Right lobe of liver (tissue), 6 donors: ENCODE results near the gene USP11. TPM values are rescaled to one million over a fixed set of nuclear protein-coding genes. Genes with fewer than 3 reads are reported as not detected.
A peak's percentile ranks its signal among the peaks of the same experiment; 100 is the strongest.

ENCODE experiments used
- ATAC-seq, 4 donors: fragments of 200-7000 bp; cut with Tn5 transposase; one replicate each; pipeline ENCODE4 v1.9.1; 2020; ENCODE audit warnings: mild to moderate bottlenecking in 4 of 4, moderate library complexity in 4 of 4
- DNase-seq, 3 donors: peaks; one replicate each; pipeline ENCODE4 v3.0.0-alpha.2; 2020
- H3K27ac ChIP-seq, 3 donors: fragments of 200-600 bp; one replicate each; pipeline ENCODE4 v1.8.0; 2022
- H3K27me3 ChIP-seq, 2 donors: fragments of 200-600 bp; one replicate each; pipeline ENCODE4 v1.8.0; 2022
- H3K36me3 ChIP-seq, 4 donors: fragments of 200-600 bp; sonication (generic) in 1 of 4; one replicate each; pipeline versions ENCODE4 v1.5.1 to v1.8.0; 2017 to 2022; ENCODE audit warnings: control low read depth in 1 of 4
- H3K4me1 ChIP-seq, 4 donors: fragments of 200-600 bp; sonication (generic) in 1 of 4; one replicate each; pipeline versions ENCODE4 v1.5.1 to v1.8.0; 2017 to 2022; ENCODE audit warnings: control low read depth in 1 of 4
- H3K4me3 ChIP-seq, 3 donors: fragments of 200-600 bp; one replicate each; pipeline ENCODE4 v1.8.0; 2022
- H3K9me3 ChIP-seq, 4 donors: fragments of 200-600 bp; sonication (generic) in 1 of 4; one replicate each; pipeline versions ENCODE4 v1.5.1 to v1.8.0; 2017 to 2022; ENCODE audit warnings: control low read depth in 1 of 4
- POLR2A ChIP-seq: fragments of 450-650 bp; IDR thresholded peaks from one replicate; pipeline ENCODE4 v1.6.1; 2017; ENCODE audit warnings: antibody characterized with exemption, mild to moderate bottlenecking
- WGBS: methylation state at CpG from one replicate; pipeline ENCODE4 v1.1.6; 2018; ENCODE audit warnings: low coverage, low lambda C conversion rate; ENCODE audit not compliant: insufficient coverage; ENCODE audit errors: missing lambda C conversion rate; 5-methylcytosine and 5-hydroxymethylcytosine counted together
- intact Hi-C, 2 donors: fragments of 100-400 bp; cut with DNase I; formaldehyde crosslinking; loops; one replicate each; pipeline versions ENCODE4 v1.11.2 to v1.14.1; 2022
- total RNA-seq, 6 experiments: library from RNA; depleted of rRNA in 2 of 6; stranded (reverse); fragments of >200 nt in 2 of 6; fragmentation: NEBNext Ultra II Directional in 3 of 6; extraction: Animal tissue kit (Norgen Biotek cat#: 25700) in 3 of 6; gene quantifications; one replicate each; pipeline versions ENCODE4 v1.1.0 to v1.2.4, GENCODE V29; 2016 to 2023
- TF ChIP-seq, protein P1 (sequence below), 4 donors: fragments of 200-600 bp in 3 of 4; fragments of 450-650 bp in 1 of 4; IDR thresholded peaks; one replicate each; pipeline versions ENCODE4 v1.5.1 to v1.8.0; 2016 to 2022; ENCODE audit warnings: antibody characterized with exemption in 4 of 4, mild to moderate bottlenecking in 2 of 4
- donor health status: DM: no; HTN: yes; CAD: no.
- donor health status: DM: no; HTN: no; CAD: no.
- donor health status: DM: no; HTN: no; CAD: no.
- donor health status: DM: no; HTN: yes; CAD: no.
- donor health status: DM: no; HTN: yes; CAD: no.

Gene USP11
- total RNA-seq, 6 experiments from 2014 or later, result 7.1 to 14.7 (median 11.4) TPM

DNA sequence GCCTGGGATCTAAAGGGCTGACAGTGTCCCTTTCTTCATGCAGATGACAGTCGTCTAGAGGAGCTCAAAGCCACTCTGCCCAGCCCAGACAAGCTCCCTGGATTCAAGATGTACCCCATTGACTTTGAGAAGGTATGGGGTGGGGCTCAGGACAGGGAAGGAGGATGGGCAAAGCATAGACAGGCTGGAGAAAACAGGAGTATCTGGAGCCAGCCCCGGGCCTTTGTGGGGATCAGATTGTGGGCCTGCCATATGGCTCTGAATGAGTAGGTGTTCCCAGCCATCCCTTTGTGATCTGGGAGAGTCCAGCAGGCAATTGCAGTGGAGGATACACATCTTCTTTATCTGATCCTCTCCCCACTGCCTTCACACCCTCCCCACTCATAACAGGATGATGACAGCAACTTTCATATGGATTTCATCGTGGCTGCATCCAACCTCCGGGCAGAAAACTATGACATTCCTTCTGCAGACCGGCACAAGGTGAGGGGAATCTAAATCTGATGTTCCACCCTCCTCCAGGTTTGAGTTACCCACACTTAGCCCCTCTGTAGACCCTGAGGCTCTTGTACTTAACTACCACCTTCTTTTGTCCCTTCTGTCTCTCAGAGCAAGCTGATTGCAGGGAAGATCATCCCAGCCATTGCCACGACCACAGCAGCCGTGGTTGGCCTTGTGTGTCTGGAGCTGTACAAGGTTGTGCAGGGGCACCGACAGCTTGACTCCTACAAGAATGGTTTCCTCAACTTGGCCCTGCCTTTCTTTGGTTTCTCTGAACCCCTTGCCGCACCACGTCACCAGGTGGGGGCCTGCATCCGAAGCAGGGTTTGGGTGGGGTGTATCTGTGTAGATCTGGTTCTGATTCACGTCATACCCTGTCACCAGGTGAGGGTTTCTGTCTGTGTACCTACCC is 20.2 kb upstream of the USP11 start:
- H3K27ac ChIP-seq, result no peak overlapping the region
- intact Hi-C loops, result no loop called here
- H3K4me3 ChIP-seq, result no peak overlapping the region
- no peaks in the 10 kb centered on the region for H3K27me3 ChIP-seq
- no peak for TF ChIP-seq POLR2A
- TF ChIP-seq, protein P1, sequence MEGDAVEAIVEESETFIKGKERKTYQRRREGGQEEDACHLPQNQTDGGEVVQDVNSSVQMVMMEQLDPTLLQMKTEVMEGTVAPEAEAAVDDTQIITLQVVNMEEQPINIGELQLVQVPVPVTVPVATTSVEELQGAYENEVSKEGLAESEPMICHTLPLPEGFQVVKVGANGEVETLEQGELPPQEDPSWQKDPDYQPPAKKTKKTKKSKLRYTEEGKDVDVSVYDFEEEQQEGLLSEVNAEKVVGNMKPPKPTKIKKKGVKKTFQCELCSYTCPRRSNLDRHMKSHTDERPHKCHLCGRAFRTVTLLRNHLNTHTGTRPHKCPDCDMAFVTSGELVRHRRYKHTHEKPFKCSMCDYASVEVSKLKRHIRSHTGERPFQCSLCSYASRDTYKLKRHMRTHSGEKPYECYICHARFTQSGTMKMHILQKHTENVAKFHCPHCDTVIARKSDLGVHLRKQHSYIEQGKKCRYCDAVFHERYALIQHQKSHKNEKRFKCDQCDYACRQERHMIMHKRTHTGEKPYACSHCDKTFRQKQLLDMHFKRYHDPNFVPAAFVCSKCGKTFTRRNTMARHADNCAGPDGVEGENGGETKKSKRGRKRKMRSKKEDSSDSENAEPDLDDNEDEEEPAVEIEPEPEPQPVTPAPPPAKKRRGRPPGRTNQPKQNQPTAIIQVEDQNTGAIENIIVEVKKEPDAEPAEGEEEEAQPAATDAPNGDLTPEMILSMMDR (IDR thresholded peaks at IDR 0.05), result no peak
- H3K4me1 ChIP-seq, result peaks cover 0 to 6% (median 0%) of the 10 kb centered on the region in 4 donors
- peak in 1 of 3 donors; percentile 12 for DNase-seq
- H3K9me3 ChIP-seq, result no peaks in the 10 kb centered on the region
- no peak for ATAC-seq
- 92% methylated on average over 9 of the region's 12 CpGs for WGBS
- H3K36me3 ChIP-seq, result peaks cover 4 to 79% (median 37%) of the 10 kb centered on the region in 4 donors

- H3K36me3 ChIP-seq, result peaks cover 4 to 63% (median 32%) of the 10 kb centered on the region in 4 donors
- H3K4me3 ChIP-seq, result no peak overlapping the region
- peaks cover 0 to 6% (median 0%) of the 10 kb centered on the region in 4 donors for H3K4me1 ChIP-seq
- intact Hi-C loops, result no loop called here
- no peak overlapping the region for H3K27ac ChIP-seq
- H3K27me3 ChIP-seq, result no peaks in the 10 kb centered on the region
- no peak for TF ChIP-seq POLR2A
- TF ChIP-seq, protein P1 (IDR thresholded peaks at IDR 0.05), result no peak
- WGBS, result 89% methylated on average over 8 of the region's 20 CpGs
- ATAC-seq (no peak), DNase-seq (peak in 1 of 3 donors; percentile 57)
- H3K9me3 ChIP-seq, result no peaks in the 10 kb centered on the region
These were observed 18.3 kb upstream of the USP11 start for GRCh38 chrX:47214435-47215077.

DNA sequence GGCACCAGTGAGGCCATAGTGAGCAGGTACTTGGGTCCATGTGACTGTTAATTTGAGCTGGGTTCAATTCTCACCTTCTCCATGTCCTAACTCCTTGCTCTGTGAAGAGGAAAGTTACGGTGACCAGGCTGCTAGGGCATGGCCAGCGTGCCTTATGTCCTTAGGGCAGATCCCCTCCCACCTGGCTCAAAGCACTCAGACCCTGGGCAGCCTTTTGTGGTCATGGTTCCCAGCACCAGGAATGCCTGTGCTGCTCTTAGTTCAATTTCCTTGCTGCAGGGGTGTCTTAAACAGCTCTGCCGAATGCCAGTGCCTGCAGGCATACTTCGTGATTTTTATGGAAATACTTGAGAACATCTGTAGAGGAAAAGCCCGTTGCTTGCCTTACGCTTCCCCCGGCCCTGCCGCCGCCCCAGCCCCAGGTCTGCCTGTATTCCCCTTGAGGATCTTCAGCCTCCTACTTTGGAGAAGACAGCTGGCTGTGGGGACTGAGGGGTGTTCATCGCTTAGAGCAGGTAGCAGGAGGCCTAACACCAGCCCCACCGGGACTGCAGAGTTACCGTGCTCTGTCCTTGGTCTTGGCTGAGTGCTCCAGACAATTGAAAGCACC is 17.4 kb upstream of the USP11 start:
- no peak for ATAC-seq
- peak in 1 of 3 donors; percentile 33 for DNase-seq
- 100% methylated on average over 1 of the region's 12 CpGs for WGBS
- no peak for TF ChIP-seq POLR2A
- Histone ChIP-seq H3K36me3 (peaks cover 4 to 55% (median 28%) of the 10 kb centered on the region in 4 donors), H3K4me3 (no peak overlapping the region), H3K9me3 (no peaks in the 10 kb centered on the region), H3K27ac (no peak overlapping the region), H3K4me1 (peaks cover 0 to 9% (median 0%) of the 10 kb centered on the region in 4 donors), H3K27me3 (no peaks in the 10 kb centered on the region)
- intact Hi-C loops, result no loop called here

GRCh38 chrX:47216393-47216925 is 16.4 kb upstream of the USP11 start:
- H3K27me3 ChIP-seq, result no peaks in the 10 kb centered on the region
- intact Hi-C loops, result no loop called here

More at GRCh38 chrX:47216393-47216925, 16.4 kb upstream of the USP11 start:
- peak in 1 of 3 donors; percentile 36 for DNase-seq
- Histone ChIP-seq H3K4me3 (no peak overlapping the region), H3K4me1 (peaks cover 0 to 13% (median 0%) of the 10 kb centered on the region in 4 donors), H3K9me3 (no peaks in the 10 kb centered on the region), H3K27ac (peak overlapping the region; percentile 48 to 60 (median 58)), H3K36me3 (peaks cover 4 to 44% (median 23%) of the 10 kb centered on the region in 4 donors)
- no peak for TF ChIP-seq POLR2A
- TF ChIP-seq, protein P1 (IDR thresholded peaks at IDR 0.05), result no peak
- WGBS, result 83% methylated on average over 8 of the region's 8 CpGs
- no peak for ATAC-seq
